ENCODE results near the gene ZEB2.

ZEB2 gene

DNA sequence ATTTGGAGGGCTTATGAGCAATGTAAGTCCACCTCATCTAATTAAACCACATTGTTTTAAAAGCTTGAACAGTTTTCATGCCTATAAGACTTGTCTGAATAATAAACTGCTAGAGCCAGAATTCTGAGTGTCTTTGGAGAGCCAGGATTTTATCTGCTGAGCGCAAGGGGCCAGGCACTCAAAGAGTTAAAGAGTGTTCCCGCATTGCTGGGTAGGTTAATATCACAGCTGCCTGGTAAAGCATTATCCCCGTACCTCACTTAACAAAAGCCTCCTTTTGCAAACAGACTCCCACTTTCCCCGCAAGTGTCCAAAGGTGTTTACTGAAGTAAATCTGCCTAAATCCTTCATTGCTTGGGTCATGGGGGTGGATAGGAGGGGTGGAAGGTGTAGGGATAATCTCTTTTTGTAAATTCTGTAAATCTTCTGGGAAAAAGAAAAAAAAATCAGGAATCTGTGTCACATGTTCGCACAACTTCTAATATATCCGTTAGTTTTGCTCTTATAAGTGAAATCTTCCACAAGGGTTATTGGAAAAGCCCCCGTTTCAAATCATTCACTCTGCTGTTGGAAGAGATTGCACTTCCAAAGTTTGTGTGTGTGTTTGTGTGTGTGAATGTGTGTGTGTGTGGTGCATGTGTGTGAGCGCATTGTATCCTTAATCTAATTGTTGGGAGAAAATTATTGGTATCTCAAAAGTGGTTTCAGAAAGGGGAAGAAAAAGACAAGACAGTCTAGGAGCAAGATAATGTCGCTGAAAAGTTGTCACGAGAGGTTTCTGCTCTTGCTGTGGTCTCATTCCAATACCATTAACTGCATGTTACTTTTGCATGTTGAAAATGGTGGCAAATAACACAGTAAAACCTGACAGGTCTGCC, 10.7 kb downstream of the ZEB2 start:
- peaks cover 70 to 73% of the 10 kb centered on the region in 2 experiments for H3K4me1 ChIP-seq (ENCODE audit: control insufficient read depth in 1 of 2, insufficient read depth in 1 of 2, low read depth in 1 of 2, low read length in 1 of 2)
- peak overlapping the region; percentile 35 to 56 for H3K4me3 ChIP-seq (ENCODE audit: low read depth in 1 of 2, low read length in 1 of 2)
- TF ChIP-seq, protein P1, sequence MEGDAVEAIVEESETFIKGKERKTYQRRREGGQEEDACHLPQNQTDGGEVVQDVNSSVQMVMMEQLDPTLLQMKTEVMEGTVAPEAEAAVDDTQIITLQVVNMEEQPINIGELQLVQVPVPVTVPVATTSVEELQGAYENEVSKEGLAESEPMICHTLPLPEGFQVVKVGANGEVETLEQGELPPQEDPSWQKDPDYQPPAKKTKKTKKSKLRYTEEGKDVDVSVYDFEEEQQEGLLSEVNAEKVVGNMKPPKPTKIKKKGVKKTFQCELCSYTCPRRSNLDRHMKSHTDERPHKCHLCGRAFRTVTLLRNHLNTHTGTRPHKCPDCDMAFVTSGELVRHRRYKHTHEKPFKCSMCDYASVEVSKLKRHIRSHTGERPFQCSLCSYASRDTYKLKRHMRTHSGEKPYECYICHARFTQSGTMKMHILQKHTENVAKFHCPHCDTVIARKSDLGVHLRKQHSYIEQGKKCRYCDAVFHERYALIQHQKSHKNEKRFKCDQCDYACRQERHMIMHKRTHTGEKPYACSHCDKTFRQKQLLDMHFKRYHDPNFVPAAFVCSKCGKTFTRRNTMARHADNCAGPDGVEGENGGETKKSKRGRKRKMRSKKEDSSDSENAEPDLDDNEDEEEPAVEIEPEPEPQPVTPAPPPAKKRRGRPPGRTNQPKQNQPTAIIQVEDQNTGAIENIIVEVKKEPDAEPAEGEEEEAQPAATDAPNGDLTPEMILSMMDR (IDR thresholded peaks at IDR 0.05), result no peak
- no peaks in the 10 kb centered on the region for H3K9me3 ChIP-seq
- no peaks in the 10 kb centered on the region for H3K36me3 ChIP-seq
- no peaks in the 10 kb centered on the region for H3K27me3 ChIP-seq
- H3K27ac ChIP-seq, result peak overlapping the region; percentile 93

DNA sequence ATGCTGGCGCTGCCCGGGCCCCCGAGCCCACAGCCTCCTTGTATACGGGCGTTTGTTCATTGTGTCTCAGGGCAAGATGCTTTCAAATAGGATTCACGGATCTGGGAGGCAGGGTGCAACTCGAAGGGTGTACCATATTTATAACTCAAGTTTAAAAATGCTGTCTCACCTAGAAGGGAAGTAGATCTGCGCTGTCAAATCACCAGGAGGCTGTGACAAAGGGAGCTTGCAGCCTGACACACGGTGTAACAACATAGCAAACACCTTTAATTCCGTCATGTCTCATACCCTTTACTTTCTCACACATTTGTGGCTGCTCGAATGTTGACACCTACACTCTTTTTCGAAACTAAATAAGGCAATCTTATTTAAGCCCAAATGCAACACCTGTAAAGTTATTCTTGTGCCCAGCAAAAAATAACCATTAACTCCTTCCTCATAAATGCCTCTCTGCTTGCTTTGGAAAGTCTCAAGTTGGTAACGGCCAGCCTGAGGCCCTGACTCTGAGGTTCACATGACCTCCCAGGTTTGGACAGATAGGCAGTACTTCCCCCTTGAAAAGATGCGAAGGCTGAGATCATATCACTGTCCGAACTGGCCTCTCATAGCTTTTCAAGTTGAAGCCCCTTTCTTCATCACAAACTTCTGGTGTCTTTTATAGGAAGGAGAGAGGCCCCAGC, 11.6 kb downstream of the ZEB2 start:
- TF ChIP-seq, protein P1 (IDR thresholded peaks at IDR 0.05), result no peak
- H3K27ac ChIP-seq, result peak overlapping the region; percentile 93

DNA sequence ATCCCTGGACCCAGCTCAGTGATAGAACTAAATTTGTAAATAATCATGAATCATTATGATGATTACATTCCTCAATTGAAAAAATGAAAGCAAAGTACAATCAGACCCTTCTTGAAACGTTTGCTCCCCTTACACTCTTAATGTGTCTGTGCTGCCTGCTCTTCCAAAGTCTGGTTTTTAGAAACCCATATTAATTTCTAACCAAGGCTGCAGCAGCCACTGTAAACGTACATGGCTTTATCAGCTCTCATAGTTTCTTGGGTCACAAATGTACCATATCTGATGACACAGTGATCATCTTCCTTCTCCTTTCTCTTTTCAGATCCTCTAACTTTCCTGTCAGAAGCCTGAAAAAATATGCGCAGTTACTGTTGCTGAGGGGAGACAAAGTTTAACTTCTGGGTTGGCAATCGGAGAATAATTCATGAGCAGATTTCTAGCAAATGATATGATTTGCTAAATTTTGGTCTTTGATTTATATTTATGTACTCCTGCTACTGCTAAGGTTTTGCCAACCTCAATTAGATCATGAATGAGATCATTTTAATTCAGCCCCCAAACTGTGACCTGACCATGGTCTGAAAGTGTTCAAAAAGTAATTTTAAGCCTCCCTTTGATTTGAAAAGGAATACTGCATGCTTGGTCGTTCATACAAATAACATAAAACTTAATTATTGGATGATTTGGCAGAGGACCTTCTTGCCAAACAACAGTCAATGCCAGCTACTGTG, 12.3 kb downstream of the ZEB2 start:
- Histone ChIP-seq H3K4me1 (ENCODE audit: control insufficient read depth in 1 of 2, insufficient read depth in 1 of 2, low read depth in 1 of 2, low read length in 1 of 2) (peaks cover 54 to 56% of the 10 kb centered on the region in 2 experiments), H3K27me3 (no peaks in the 10 kb centered on the region), H3K4me3 (ENCODE audit: low read depth in 1 of 2, low read length in 1 of 2) (peak overlapping the region; percentile 35 to 56), H3K27ac (peak overlapping the region; percentile 93), H3K36me3 (no peaks in the 10 kb centered on the region), H3K9me3 (no peaks in the 10 kb centered on the region)
- TF ChIP-seq, protein P1 (IDR thresholded peaks at IDR 0.05), result no peak

More for the DNA sequence above, 11.6 kb downstream of the ZEB2 start:
- Histone ChIP-seq H3K9me3 (no peaks in the 10 kb centered on the region), H3K4me1 (ENCODE audit: control insufficient read depth in 1 of 2, insufficient read depth in 1 of 2, low read depth in 1 of 2, low read length in 1 of 2) (peaks cover 61 to 63% of the 10 kb centered on the region in 2 experiments), H3K27me3 (no peaks in the 10 kb centered on the region), H3K36me3 (no peaks in the 10 kb centered on the region), H3K4me3 (ENCODE audit: low read depth in 1 of 2, low read length in 1 of 2) (peak overlapping the region; percentile 35 to 56)

DNA sequence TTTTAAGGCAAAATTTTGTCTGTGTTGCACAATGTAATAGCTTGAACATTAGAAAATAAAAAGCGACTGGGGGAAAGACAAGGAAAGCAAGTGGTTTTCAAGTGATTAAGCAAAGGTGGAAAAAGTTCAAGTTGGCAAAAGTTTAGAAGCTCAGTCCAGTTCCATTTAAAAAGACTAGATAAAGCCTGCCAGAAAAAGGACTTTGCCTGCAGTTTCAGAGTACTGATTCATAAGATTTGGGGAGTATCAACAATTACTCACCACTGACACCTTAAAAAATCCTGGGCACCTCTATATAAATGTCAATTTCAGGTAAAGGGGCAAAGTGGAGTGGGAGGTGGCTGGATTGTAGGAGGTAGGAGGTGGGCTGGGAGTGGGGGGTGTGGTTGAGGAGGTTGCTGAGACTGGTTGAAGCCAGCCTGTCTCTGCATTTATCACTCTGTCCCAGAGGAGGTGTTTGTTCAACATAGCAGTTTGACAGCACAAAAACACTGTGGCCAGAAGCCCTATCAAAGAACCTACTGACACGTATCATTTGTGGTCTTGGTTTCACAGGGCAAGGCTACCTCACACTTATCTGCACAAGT, 14.6 kb downstream of the ZEB2 start:
- H3K36me3 ChIP-seq, result no peaks in the 10 kb centered on the region
- TF ChIP-seq, protein P1 (IDR thresholded peaks at IDR 0.05), result no peak
- peaks cover 33 to 35% of the 10 kb centered on the region in 2 experiments for H3K4me1 ChIP-seq (ENCODE audit: control insufficient read depth in 1 of 2, insufficient read depth in 1 of 2, low read depth in 1 of 2, low read length in 1 of 2)
- no peak overlapping the region for H3K4me3 ChIP-seq (ENCODE audit: low read depth in 1 of 2, low read length in 1 of 2)
- H3K27ac ChIP-seq, result no peak overlapping the region
- H3K9me3 ChIP-seq, result no peaks in the 10 kb centered on the region
- H3K27me3 ChIP-seq, result no peaks in the 10 kb centered on the region

DNA sequence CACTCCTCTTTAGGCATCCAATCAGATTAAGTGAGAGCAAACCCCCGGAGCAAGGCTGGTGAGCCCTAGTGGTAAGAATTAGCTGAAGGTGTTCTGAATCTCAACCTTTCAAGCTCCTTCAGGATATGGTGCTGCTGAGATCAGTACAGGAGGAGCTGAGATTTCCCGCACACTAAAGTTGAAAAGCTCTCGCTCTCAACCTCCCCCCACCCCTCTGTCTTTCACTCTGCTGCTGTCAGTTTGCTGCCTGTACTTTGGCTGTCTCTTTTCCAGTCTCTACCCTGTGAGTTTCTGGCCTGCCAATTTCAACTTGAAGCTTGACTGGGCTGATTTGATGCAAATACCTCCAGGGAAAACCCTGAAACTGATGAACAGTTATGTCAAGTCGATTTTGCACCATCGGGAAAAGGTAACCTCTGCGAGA, 15.7 kb downstream of the ZEB2 start:
- Histone ChIP-seq H3K36me3 (no peaks in the 10 kb centered on the region), H3K27ac (peak overlapping the region; percentile 14), H3K4me3 (ENCODE audit: low read depth in 1 of 2, low read length in 1 of 2) (no peak overlapping the region), H3K4me1 (ENCODE audit: control insufficient read depth in 1 of 2, insufficient read depth in 1 of 2, low read depth in 1 of 2, low read length in 1 of 2) (peaks cover 22 to 24% of the 10 kb centered on the region in 2 experiments), H3K27me3 (no peaks in the 10 kb centered on the region), H3K9me3 (no peaks in the 10 kb centered on the region)
- TF ChIP-seq, protein P1 (IDR thresholded peaks at IDR 0.05), result no peak
